CD4-positive, alpha-beta T cell (primary cell): ENCODE measurements around the gene SESN1. TPM values are rescaled to one million over a fixed set of nuclear protein-coding genes. Genes with fewer than 3 reads are reported as not detected.

Experiments
- ATAC-seq: fragments of 200-7000 bp; cut with Tn5 transposase; one replicate; pipeline ENCODE4 v1.10.0; 2022; ENCODE audit warnings: mild to moderate bottlenecking; ENCODE audit not compliant: poor library complexity
- CTCF ChIA-PET: fragments of 350-600 bp; sonication (Branson Sonifier 250); formaldehyde crosslinking; loops from one replicate; lab custom pipeline; 2021; ENCODE audit warnings: antibody characterized with exemption, inconsistent platforms; lab: Charles Lee
- POLR2A ChIA-PET: fragments of 350-600 bp; sonication (Branson Sonifier 250); formaldehyde crosslinking; loops from one replicate; lab custom pipeline; 2021; ENCODE audit warnings: antibody characterized with exemption, inconsistent platforms; lab: Charles Lee
- DNase-seq, 14 experiments: peaks; one replicate each; pipeline ENCODE4 v3.0.0-alpha.2; 2013 to 2020; ENCODE audit warnings: mixed read lengths in 2 of 14
- H3K27ac ChIP-seq, 2 donors: one replicate each; pipeline versions ENCODE4 v1.5.1 to v1.7.0; 2013; ENCODE audit warnings: low read length in 2 of 2, low read depth in 1 of 2, mild to moderate bottlenecking in 1 of 2
- H3K27me3 ChIP-seq, 2 experiments: 1 replicate in 1 of 2; 2 replicates in 1 of 2; pipeline versions ENCODE4 v1.6.1 to v1.7.0; 2013; ENCODE audit warnings: low read length in 2 of 2, control low read depth in 1 of 2, mild to moderate bottlenecking in 1 of 2, moderate library complexity in 1 of 2; ENCODE audit not compliant: insufficient read depth in 2 of 2, control insufficient read depth in 1 of 2
- H3K36me3 ChIP-seq: one replicate; pipeline ENCODE4 v1.6.1; 2013; ENCODE audit warnings: low read length, control low read depth; ENCODE audit not compliant: insufficient read depth
- H3K4me1 ChIP-seq: one replicate; pipeline ENCODE4 v1.6.1; 2013; ENCODE audit warnings: low read length, control low read depth; ENCODE audit not compliant: insufficient read depth
- H3K4me3 ChIP-seq: one replicate; pipeline ENCODE4 v1.5.1; 2013; ENCODE audit warnings: mild to moderate bottlenecking, low read length, moderate library complexity
- H3K9me3 ChIP-seq, 2 experiments: 1 replicate in 1 of 2; 2 replicates in 1 of 2; pipeline versions ENCODE4 v1.6.1 to v1.7.0; 2013; ENCODE audit warnings: low read length in 2 of 2, mild to moderate bottlenecking in 2 of 2, control low read depth in 1 of 2, moderate library complexity in 1 of 2; ENCODE audit not compliant: control insufficient read depth in 1 of 2, insufficient read depth in 1 of 2
- H3K27ac Mint-ChIP-seq: one replicate; pipeline ENCODE4 v1.8.0; 2020; ENCODE audit warnings: mixed read lengths
- H3K27me3 Mint-ChIP-seq: one replicate; pipeline ENCODE4 v1.8.0; 2021; ENCODE audit warnings: mixed read lengths
- H3K36me3 Mint-ChIP-seq: one replicate; pipeline ENCODE4 v1.8.0; 2021; ENCODE audit warnings: low read depth, mixed read lengths
- H3K4me1 Mint-ChIP-seq: one replicate; pipeline ENCODE4 v1.8.0; 2021; ENCODE audit warnings: low read depth, mixed read lengths
- H3K4me3 Mint-ChIP-seq: one replicate; pipeline ENCODE4 v1.8.0; 2020; ENCODE audit warnings: mild to moderate bottlenecking, mixed read lengths
- H3K9me3 Mint-ChIP-seq: one replicate; pipeline ENCODE4 v1.8.0; 2020; ENCODE audit warnings: mixed read lengths
- intact Hi-C, 2 experiments: fragments of 100-400 bp; cut with DNase I in 1 of 2; cut with micrococcal nuclease in 1 of 2; formaldehyde crosslinking; loops; one replicate each; pipeline versions ENCODE4 v1.15.1 to v1.9.0; 2023 to 2025; cut with DNase I, micrococcal nuclease
- total RNA-seq, 174 experiments: library from RNA in 2 of 174; stranded (reverse) in 2 of 174; gene quantifications; one replicate each; pipeline ENCODE4 v1.2.3 and lab custom pipeline; 2021 to 2026
- TF ChIP-seq, protein P1 (sequence below): fragments of 200-600 bp; IDR thresholded peaks from one replicate; pipeline ENCODE4 v1.8.0; 2022; ENCODE audit warnings: antibody characterized with exemption, mild to moderate bottlenecking

The SESN1 gene
- total RNA-seq, 2 experiments from 2014 or later, result 95.9 to 98.3 TPM

DNA sequence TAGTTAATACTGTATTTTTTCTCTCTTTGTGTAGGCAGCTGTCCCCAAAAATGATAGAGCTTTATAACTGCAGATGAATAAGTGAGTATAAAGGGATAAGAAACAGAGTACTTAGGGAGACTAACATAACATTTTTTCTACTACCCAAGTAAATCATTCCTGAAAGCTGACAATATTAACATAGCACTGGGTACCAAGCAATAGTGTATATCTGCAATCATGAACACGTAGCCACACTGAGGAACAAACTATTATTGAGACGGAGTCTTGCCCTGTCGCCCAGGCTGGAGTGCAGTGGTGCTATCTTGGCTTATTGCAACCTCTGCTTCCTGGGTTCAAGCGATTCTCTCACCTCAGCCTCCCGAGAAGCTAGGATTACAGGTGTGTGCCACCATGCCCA is 105.9 kb downstream of the SESN1 start:
- TF ChIP-seq, protein P1, sequence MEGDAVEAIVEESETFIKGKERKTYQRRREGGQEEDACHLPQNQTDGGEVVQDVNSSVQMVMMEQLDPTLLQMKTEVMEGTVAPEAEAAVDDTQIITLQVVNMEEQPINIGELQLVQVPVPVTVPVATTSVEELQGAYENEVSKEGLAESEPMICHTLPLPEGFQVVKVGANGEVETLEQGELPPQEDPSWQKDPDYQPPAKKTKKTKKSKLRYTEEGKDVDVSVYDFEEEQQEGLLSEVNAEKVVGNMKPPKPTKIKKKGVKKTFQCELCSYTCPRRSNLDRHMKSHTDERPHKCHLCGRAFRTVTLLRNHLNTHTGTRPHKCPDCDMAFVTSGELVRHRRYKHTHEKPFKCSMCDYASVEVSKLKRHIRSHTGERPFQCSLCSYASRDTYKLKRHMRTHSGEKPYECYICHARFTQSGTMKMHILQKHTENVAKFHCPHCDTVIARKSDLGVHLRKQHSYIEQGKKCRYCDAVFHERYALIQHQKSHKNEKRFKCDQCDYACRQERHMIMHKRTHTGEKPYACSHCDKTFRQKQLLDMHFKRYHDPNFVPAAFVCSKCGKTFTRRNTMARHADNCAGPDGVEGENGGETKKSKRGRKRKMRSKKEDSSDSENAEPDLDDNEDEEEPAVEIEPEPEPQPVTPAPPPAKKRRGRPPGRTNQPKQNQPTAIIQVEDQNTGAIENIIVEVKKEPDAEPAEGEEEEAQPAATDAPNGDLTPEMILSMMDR, result no peak
- Mint-ChIP-seq H3K4me3 (no peak overlapping the region), H3K9me3 (no peaks in the 10 kb centered on the region), H3K27me3 (no peaks in the 10 kb centered on the region), H3K27ac (no peak overlapping the region), H3K4me1 (no peaks in the 10 kb centered on the region), H3K36me3 (peaks cover 95% of the 10 kb centered on the region)
- Histone ChIP-seq H3K27ac (no peak overlapping the region), H3K4me3 (no peak overlapping the region), H3K4me1 (no peaks in the 10 kb centered on the region), H3K9me3 (no peaks in the 10 kb centered on the region), H3K27me3 (no peaks in the 10 kb centered on the region), H3K36me3 (peaks cover 86% of the 10 kb centered on the region)
- no peak for ATAC-seq
- no peak for DNase-seq
- POLR2A ChIA-PET, result interaction anchor here (1.0 kb wide), 1 partner anchor 21 kb away, joined by 3 read pairs; no protein-coding TSS in a partner anchor
- intact Hi-C loops, result loop anchor here in 1 of 2 experiments (5.0 kb wide), 1 partner anchor 51 kb away; no protein-coding TSS in a partner anchor
- CTCF ChIA-PET, result no interaction called here

DNA sequence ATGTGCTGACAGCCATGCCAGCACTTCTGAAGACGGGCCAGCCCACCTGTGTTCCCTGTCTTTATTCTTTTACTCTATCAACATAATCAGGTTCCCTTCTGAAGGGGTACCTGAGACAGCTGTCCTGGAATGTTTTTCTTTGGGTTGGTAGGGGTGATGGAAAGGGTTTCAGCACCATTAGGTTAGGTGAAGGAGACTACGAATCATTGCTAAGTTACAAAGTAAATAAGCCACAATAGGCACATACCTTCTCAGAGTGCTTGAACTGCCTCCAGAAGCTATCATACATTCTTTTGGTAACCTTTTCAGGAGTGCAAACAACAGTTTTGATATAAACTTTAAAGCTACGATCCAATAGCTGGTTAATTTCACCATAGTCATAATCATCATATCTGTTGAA is 106.3 kb downstream of the SESN1 start:
- DNase-seq (no peak), ATAC-seq (no peak)
- peaks cover under 1% of the 10 kb centered on the region for H3K9me3 Mint-ChIP-seq
- ChIA-PET POLR2A (interaction anchor here (1.0 kb wide), 1 partner anchor 22 kb away, joined by 3 read pairs; no protein-coding TSS in a partner anchor), CTCF (no interaction called here)
- no peaks in the 10 kb centered on the region for H3K4me1 Mint-ChIP-seq
- no peaks in the 10 kb centered on the region for H3K27me3 ChIP-seq
- no peaks in the 10 kb centered on the region for H3K27me3 Mint-ChIP-seq
- peaks cover 95% of the 10 kb centered on the region for H3K36me3 Mint-ChIP-seq
- TF ChIP-seq, protein P1, result no peak
- peaks cover 81% of the 10 kb centered on the region for H3K36me3 ChIP-seq
- intact Hi-C loops, result loop anchor here in 1 of 2 experiments (5.0 kb wide), 1 partner anchor 51 kb away; no protein-coding TSS in a partner anchor
- H3K4me3 ChIP-seq, result no peak overlapping the region
- H3K4me3 Mint-ChIP-seq, result no peak overlapping the region
- no peaks in the 10 kb centered on the region for H3K4me1 ChIP-seq
- no peak overlapping the region for H3K27ac Mint-ChIP-seq
- H3K9me3 ChIP-seq, result no peaks in the 10 kb centered on the region
- no peak overlapping the region for H3K27ac ChIP-seq

- Histone ChIP-seq H3K27ac (no peak overlapping the region), H3K4me3 (no peak overlapping the region), H3K4me1 (no peaks in the 10 kb centered on the region), H3K27me3 (no peaks in the 10 kb centered on the region), H3K36me3 (peaks cover 70% of the 10 kb centered on the region), H3K9me3 (no peaks in the 10 kb centered on the region)
- TF ChIP-seq, protein P1, result no peak
- peaks cover 94% of the 10 kb centered on the region for H3K36me3 Mint-ChIP-seq
- H3K4me3 Mint-ChIP-seq, result no peak overlapping the region
- no peak overlapping the region for H3K27ac Mint-ChIP-seq
- DNase-seq (no peak), ATAC-seq (no peak)
- H3K4me1 Mint-ChIP-seq, result no peaks in the 10 kb centered on the region
- peaks cover 6% of the 10 kb centered on the region for H3K9me3 Mint-ChIP-seq
- H3K27me3 Mint-ChIP-seq, result no peaks in the 10 kb centered on the region
- intact Hi-C loops, result loop anchor here in 1 of 2 experiments (5.0 kb wide), 1 partner anchor 50 kb away; no protein-coding TSS in a partner anchor
- ChIA-PET CTCF (no interaction called here), POLR2A (interaction anchor here (0.6 to 1.2 kb wide), 2 partner anchors 17 to 139 kb away, joined by 3 read pairs; partner anchors contain the start of gene ARMC2)
Observed at GRCh38 chr6:108987156-108987555, 107.5 kb downstream of the SESN1 start.
